ENCODE data around the gene IGF1R.

IGF1R gene

DNA sequence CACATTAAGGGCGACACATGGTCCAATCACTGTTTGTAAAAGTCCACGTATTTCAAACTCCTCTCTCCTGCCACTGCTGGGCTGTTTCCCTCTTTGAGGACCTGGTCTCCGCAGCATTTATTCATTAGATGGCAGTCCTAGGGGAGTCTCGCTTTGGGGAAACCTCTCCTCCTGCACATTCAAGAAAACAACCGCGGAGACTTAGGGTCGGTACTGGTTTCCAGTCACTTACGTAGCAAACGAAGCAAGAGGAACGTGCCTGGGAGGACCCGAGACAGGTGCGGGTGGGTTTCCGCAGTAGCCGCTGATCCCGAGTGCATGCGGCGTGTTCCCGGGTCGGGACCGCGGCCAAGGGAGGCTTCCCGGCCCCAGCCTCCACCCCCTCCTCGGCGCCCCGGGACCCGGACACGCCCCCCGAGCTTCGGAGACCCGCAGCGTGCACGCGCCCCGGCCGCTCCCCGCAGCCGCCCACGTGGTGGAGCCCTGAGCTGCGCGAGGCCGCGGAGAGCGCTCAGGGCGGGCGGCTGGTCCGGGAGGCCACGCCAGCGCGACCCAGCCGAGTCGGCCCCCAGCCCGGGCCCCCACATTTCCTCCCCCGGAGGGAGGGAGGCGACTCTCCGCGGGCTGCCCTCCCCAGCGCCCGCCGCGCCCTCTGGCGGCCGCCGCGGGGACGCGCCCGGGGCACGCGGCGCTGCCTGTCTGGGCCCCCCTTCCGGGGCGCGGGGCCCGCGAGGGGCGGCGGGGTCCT, 1.1 kb upstream of the IGF1R start:
- no peak for DNase-seq (ENCODE audit: low read depth, low spot score)
- WGBS (ENCODE audit: insufficient coverage, insufficient read length), result no CpG with 5 or more reads among the region's 77 CpGs
- H3K9me3 ChIP-seq (ENCODE audit: control insufficient read depth, insufficient read depth, low read length), result no peaks in the 10 kb centered on the region

DNA sequence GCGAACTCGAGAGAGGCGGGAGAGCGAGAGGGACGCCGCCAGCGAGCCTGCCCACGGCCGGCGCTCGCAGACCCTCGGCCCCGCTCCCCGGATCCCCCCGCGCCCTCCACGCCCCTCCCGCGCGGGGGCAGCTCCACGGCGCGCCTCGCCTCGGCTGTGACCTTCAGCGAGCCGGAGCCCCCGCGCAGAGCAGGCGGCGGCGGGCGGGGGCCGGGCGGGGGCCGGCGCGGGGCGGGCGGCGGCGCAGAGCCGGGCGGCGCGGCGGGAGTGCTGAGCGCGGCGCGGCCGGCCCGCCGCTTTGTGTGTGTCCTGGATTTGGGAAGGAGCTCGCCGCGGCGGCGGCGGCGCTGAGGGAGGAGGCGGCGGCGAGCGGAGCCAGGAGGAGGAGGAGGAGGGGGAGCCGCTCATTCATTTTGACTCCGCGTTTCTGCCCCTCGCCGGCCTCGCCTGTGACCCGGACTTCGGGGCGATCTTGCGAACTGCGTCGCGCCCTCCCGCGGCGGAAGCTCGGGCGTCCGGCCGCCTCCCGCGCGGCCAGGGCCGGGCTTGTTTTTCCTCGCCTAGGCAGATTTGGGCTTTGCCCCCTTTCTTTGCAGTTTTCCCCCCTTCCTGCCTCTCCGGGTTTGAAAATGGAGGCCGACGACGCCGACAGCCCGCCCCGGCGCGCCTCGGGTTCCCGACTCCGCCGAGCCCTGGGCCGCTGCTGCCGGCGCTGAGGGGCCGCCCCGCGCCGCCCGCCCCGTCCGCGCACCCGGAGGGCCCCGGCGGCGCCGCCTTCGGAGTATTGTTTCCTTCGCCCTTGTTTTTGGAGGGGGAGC, 524 bp downstream of the IGF1R start:
- H3K27ac ChIP-seq (ENCODE audit: low read length), result no peak overlapping the region
- H3K9me3 ChIP-seq (ENCODE audit: control insufficient read depth, insufficient read depth, low read length), result no peaks in the 10 kb centered on the region
- H3K36me3 ChIP-seq (ENCODE audit: control insufficient read depth, insufficient read depth, low read length), result no peaks in the 10 kb centered on the region; the same call in 1 of the 2 replicates
- no peak for DNase-seq (ENCODE audit: low read depth, low spot score)
- no CpG with 5 or more reads among the region's 121 CpGs for WGBS (ENCODE audit: insufficient coverage, insufficient read length)
- no peaks in the 10 kb centered on the region for H3K27me3 ChIP-seq (ENCODE audit: control insufficient read depth, insufficient read depth, low read length)
- H3K4me1 ChIP-seq (ENCODE audit: control insufficient read depth, insufficient read depth, low read length), result no peaks in the 10 kb centered on the region
- peak overlapping the region; percentile 71 for H3K4me3 ChIP-seq (ENCODE audit: low read length)

More for the DNA sequence above, 1.1 kb upstream of the IGF1R start:
- Histone ChIP-seq H3K36me3 (ENCODE audit: control insufficient read depth, insufficient read depth, low read length) (no peaks in the 10 kb centered on the region; the same call in 1 of the 2 replicates), H3K4me3 (ENCODE audit: low read length) (peak overlapping the region; percentile 71), H3K27ac (ENCODE audit: low read length) (no peak overlapping the region), H3K4me1 (ENCODE audit: control insufficient read depth, insufficient read depth, low read length) (no peaks in the 10 kb centered on the region), H3K27me3 (ENCODE audit: control insufficient read depth, insufficient read depth, low read length) (no peaks in the 10 kb centered on the region)

DNA sequence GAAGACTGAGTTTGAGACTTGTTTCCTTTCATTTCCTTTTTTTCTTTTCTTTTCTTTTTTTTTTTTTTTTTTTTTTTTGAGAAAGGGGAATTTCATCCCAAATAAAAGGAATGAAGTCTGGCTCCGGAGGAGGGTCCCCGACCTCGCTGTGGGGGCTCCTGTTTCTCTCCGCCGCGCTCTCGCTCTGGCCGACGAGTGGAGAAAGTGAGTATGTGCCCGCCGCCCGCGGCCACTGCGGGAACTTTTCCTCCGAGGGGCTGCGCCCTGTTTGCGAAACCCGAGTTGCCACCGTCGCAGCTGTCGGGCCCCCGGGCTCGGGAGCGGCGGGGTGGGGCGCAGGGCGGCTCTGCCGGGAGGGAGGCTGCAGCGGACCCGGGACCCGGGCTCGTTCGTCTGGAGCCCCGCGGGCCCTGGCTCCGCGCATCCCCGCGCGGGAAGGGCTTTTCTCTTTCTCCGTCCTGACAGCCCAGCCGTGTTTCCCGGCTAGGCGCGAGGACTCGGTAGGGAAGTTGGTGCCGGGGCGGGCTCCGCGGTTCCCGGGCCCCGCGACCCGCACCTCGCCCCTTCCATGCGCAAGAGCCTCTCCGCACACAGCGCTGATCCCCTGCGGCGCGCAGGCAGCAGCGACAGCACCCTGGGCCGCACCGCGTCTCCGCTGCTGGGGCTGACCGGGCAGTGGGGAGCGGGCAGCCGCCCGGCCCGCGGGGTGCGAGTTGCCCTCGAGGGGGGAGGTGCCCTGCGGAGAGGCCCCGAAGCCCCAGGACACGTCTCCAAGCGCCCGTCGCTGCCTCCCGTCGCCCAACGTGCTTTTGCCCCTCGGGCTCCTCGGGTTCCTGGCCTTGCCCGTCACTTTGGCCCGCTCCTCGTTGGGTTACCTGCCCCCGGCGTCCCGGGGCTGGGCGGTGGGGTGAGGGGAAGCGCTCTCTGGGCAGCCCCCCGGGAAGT, 1.4 kb downstream of the IGF1R start:
- DNase-seq (ENCODE audit: low read depth, low spot score), result no peak
- WGBS (ENCODE audit: insufficient coverage, insufficient read length), result no CpG with 5 or more reads among the region's 94 CpGs
- Histone ChIP-seq H3K4me1 (ENCODE audit: control insufficient read depth, insufficient read depth, low read length) (no peaks in the 10 kb centered on the region), H3K27me3 (ENCODE audit: control insufficient read depth, insufficient read depth, low read length) (no peaks in the 10 kb centered on the region), H3K9me3 (ENCODE audit: control insufficient read depth, insufficient read depth, low read length) (no peaks in the 10 kb centered on the region), H3K4me3 (ENCODE audit: low read length) (peak overlapping the region; percentile 71), H3K27ac (ENCODE audit: low read length) (no peak overlapping the region), H3K36me3 (ENCODE audit: control insufficient read depth, insufficient read depth, low read length) (no peaks in the 10 kb centered on the region; the same call in 1 of the 2 replicates)

- Histone ChIP-seq H3K27ac (ENCODE audit: low read length) (no peak overlapping the region), H3K36me3 (ENCODE audit: control insufficient read depth, insufficient read depth, low read length) (no peaks in the 10 kb centered on the region; the same call in 1 of the 2 replicates), H3K4me3 (ENCODE audit: low read length) (peak overlapping the region; percentile 71), H3K27me3 (ENCODE audit: control insufficient read depth, insufficient read depth, low read length) (no peaks in the 10 kb centered on the region), H3K4me1 (ENCODE audit: control insufficient read depth, insufficient read depth, low read length) (no peaks in the 10 kb centered on the region), H3K9me3 (ENCODE audit: control insufficient read depth, insufficient read depth, low read length) (no peaks in the 10 kb centered on the region)
- WGBS (ENCODE audit: insufficient coverage, insufficient read length), result no CpG with 5 or more reads among the region's 51 CpGs
- no peak for DNase-seq (ENCODE audit: low read depth, low spot score)
Observed at GRCh38 chr15:98650417-98651035, 2.2 kb downstream of the IGF1R start.

- Histone ChIP-seq H3K9me3 (ENCODE audit: control insufficient read depth, insufficient read depth, low read length) (no peaks in the 10 kb centered on the region), H3K4me1 (ENCODE audit: control insufficient read depth, insufficient read depth, low read length) (no peaks in the 10 kb centered on the region), H3K27me3 (ENCODE audit: control insufficient read depth, insufficient read depth, low read length) (no peaks in the 10 kb centered on the region), H3K36me3 (ENCODE audit: control insufficient read depth, insufficient read depth, low read length) (no peaks in the 10 kb centered on the region; the same call in 1 of the 2 replicates), H3K27ac (ENCODE audit: low read length) (no peak overlapping the region), H3K4me3 (ENCODE audit: low read length) (peak overlapping the region; percentile 71; the same call in 1 of the 2 replicates)
- no peak for DNase-seq (ENCODE audit: low read depth, low spot score)
- WGBS (ENCODE audit: insufficient coverage, insufficient read length), result no CpG with 5 or more reads among the region's 28 CpGs
Observed at GRCh38 chr15:98651036-98651481, 2.7 kb downstream of the IGF1R start.

DNA sequence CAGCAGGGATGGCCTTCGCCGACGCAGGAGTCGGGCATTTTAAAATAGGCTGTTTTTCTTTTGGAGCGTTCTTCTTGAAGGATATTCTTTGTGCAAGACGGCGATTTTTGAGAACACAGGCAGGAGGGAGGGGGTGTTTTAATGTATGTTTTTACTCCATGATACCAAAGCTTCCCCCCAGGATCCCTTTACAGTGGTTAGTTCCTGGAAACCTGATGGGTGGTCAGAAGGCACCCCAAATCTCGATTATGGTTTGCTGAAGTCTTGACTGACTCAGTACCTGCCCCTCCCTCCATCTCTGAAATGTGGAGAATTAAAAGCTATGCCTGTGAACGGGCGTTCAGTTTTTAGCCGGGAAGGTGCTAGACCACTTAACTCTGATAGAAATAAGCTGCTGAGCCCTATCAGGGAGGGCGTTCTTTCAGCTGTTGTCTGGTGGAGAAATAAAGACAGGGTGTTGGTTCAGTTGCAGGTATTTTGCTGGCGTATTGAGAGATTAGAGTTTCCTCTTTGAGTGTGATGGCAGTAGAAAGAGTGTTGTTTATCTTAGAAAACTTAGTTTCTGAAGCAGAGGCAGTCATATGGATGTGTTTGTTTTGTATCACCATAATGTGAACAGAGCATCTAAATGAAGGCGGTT, 3.4 kb downstream of the IGF1R start:
- H3K4me1 ChIP-seq (ENCODE audit: control insufficient read depth, insufficient read depth, low read length), result no peaks in the 10 kb centered on the region
- peak overlapping the region; percentile 71; the same call in 1 of the 2 replicates for H3K4me3 ChIP-seq (ENCODE audit: low read length)
- H3K36me3 ChIP-seq (ENCODE audit: control insufficient read depth, insufficient read depth, low read length), result no peaks in the 10 kb centered on the region; the same call in 1 of the 2 replicates
- no CpG with 5 or more reads among the region's 14 CpGs for WGBS (ENCODE audit: insufficient coverage, insufficient read length)
- H3K9me3 ChIP-seq (ENCODE audit: control insufficient read depth, insufficient read depth, low read length), result no peaks in the 10 kb centered on the region
- H3K27ac ChIP-seq (ENCODE audit: low read length), result no peak overlapping the region
- H3K27me3 ChIP-seq (ENCODE audit: control insufficient read depth, insufficient read depth, low read length), result no peaks in the 10 kb centered on the region
- no peak for DNase-seq (ENCODE audit: low read depth, low spot score)

DNA sequence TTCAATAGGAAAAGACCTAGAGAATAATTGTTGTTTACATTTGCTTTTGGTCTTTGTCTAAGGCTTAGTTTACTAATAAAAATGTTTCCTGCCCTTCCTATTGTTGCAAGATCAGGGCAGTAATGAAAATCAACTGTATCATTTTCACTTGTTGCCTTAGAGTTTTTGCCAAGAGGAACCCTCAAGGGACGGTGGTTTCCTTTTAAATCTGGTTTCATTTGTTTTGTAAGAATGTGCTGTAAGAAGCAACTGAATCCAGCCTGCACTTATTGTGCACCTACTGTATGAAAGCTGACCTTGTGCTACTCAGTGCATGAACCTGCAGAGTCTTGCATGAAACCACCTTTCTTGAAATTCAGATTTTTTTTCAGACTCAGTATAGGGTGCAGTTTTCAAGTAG, 5.3 kb downstream of the IGF1R start:
- WGBS (ENCODE audit: insufficient coverage, insufficient read length), result no CpG with 5 or more reads among the region's 1 CpG
- Histone ChIP-seq H3K4me3 (ENCODE audit: low read length) (no peak overlapping the region), H3K27ac (ENCODE audit: low read length) (no peak overlapping the region), H3K27me3 (ENCODE audit: control insufficient read depth, insufficient read depth, low read length) (no peaks in the 10 kb centered on the region), H3K9me3 (ENCODE audit: control insufficient read depth, insufficient read depth, low read length) (no peaks in the 10 kb centered on the region), H3K4me1 (ENCODE audit: control insufficient read depth, insufficient read depth, low read length) (no peaks in the 10 kb centered on the region), H3K36me3 (ENCODE audit: control insufficient read depth, insufficient read depth, low read length) (no peaks in the 10 kb centered on the region; the same call in 1 of the 2 replicates)
- no peak for DNase-seq (ENCODE audit: low read depth, low spot score)

DNA sequence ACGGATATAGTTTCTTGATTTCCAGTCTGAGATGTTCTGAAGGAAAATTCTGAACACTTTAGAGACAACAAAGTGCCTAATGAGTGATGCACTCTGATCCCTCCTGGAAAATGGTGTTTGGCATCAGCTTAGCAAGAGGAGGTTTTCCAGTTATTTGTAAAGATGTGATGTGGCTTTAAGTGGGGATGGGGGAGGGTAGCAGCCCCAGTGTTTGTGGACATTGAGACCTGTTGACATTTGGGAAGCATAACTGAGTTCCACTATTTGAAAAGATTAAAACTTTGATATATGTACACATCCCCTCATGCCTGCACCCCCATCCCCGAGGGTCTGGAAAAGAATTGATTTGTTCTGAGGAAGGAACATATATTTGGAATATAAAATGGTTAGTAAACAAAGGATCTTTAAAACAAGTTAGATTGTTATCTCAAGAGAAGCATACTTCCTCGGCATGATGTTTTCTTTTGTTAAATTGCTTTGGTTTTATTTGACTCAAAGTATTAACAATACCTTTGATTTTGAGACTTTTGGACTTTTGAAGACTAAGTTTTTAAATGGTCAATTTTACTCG, 6.5 kb downstream of the IGF1R start:
- no peaks in the 10 kb centered on the region for H3K9me3 ChIP-seq (ENCODE audit: control insufficient read depth, insufficient read depth, low read length)
- H3K4me3 ChIP-seq (ENCODE audit: low read length), result no peak overlapping the region
- WGBS (ENCODE audit: insufficient coverage, insufficient read length), result no CpG with 5 or more reads among the region's 4 CpGs
- H3K27ac ChIP-seq (ENCODE audit: low read length), result no peak overlapping the region
- no peaks in the 10 kb centered on the region; the same call in 1 of the 2 replicates for H3K36me3 ChIP-seq (ENCODE audit: control insufficient read depth, insufficient read depth, low read length)
- DNase-seq (ENCODE audit: low read depth, low spot score), result no peak
- H3K27me3 ChIP-seq (ENCODE audit: control insufficient read depth, insufficient read depth, low read length), result no peaks in the 10 kb centered on the region
- no peaks in the 10 kb centered on the region for H3K4me1 ChIP-seq (ENCODE audit: control insufficient read depth, insufficient read depth, low read length)

DNA sequence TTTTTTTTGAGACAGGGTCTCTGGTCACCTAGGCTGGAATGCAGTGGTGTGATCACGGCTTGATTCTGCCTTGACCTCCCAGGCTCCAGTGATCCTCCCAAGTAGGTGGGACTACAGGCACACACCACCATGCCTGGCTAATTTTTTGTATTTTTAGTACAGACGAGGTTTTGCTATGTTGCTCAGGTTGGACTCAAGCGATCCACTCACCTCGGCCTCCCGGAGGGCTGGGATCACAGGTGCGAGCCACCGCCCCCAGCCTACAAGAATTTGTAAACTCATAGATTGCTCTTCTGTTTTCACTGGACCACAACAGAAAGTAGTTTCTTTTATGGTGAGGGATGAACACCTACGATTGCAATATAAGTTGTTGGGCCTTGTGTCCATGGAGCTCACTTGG, 7.4 kb downstream of the IGF1R start:
- no CpG with 5 or more reads among the region's 8 CpGs for WGBS (ENCODE audit: insufficient coverage, insufficient read length)
- Histone ChIP-seq H3K9me3 (ENCODE audit: control insufficient read depth, insufficient read depth, low read length) (no peaks in the 10 kb centered on the region), H3K4me1 (ENCODE audit: control insufficient read depth, insufficient read depth, low read length) (peaks cover 2% of the 10 kb centered on the region; the same call in 1 of the 2 replicates), H3K4me3 (ENCODE audit: low read length) (no peak overlapping the region), H3K27ac (ENCODE audit: low read length) (no peak overlapping the region), H3K27me3 (ENCODE audit: control insufficient read depth, insufficient read depth, low read length) (no peaks in the 10 kb centered on the region), H3K36me3 (ENCODE audit: control insufficient read depth, insufficient read depth, low read length) (no peaks in the 10 kb centered on the region)
- no peak for DNase-seq (ENCODE audit: low read depth, low spot score)
